Activated CD4-positive, alpha-beta T cell treated with anti-CD3 and anti-CD28 coated beads for 24 hours (primary cell): Measurements from ENCODE around the gene IL1RL2.

Experiments
- DNase-seq, 2 donors: peaks; one replicate each; pipeline ENCODE4 v3.0.0-alpha.2; 2020; ENCODE audit warnings: low read depth in 2 of 2

Gene IL1RL2

GRCh38 chr2:102266204-102266603 lies 79.4 kb downstream of the IL1RL2 start:
- DNase-seq: no peak

- no peak for DNase-seq
Measured at GRCh38 chr2:102267774-102268173, 81.0 kb downstream of the IL1RL2 start.

- DNase-seq: no peak
Measured at GRCh38 chr2:102268510-102269199, 81.8 kb downstream of the IL1RL2 start.

GRCh38 chr2:102269200-102269524 lies 82.3 kb downstream of the IL1RL2 start:
- no peak for DNase-seq

- no peak for DNase-seq
Measured at GRCh38 chr2:102271844-102272243, 85.0 kb downstream of the IL1RL2 start.

DNA sequence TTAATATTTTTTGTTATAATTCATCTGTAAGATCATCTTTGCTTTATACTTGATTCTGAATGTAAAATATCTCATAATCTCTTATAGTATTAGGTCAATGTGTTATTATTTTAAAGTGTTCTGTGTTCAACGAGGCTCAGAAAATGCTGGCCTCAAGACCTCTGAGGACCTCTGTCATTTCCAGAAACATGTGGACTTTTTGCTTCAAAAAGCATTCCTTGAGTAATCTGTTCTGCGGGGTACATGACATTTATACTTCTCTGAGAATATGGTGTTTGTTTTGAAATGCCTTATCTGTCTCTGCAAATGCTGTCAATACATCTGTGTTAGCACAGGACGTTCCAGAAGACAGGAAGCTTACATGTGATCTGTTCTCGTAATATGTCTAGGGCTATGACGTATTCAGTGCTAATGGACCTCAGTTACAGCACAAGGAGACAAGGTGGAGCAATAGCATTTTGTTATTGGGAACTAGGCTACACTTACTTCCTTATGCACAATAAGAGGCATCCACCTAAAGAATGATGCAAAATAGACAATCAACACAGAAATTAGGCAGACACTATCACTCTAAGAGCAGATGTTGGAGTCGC lies 86.9 kb downstream of the IL1RL2 start:
- DNase-seq: no peak

DNA sequence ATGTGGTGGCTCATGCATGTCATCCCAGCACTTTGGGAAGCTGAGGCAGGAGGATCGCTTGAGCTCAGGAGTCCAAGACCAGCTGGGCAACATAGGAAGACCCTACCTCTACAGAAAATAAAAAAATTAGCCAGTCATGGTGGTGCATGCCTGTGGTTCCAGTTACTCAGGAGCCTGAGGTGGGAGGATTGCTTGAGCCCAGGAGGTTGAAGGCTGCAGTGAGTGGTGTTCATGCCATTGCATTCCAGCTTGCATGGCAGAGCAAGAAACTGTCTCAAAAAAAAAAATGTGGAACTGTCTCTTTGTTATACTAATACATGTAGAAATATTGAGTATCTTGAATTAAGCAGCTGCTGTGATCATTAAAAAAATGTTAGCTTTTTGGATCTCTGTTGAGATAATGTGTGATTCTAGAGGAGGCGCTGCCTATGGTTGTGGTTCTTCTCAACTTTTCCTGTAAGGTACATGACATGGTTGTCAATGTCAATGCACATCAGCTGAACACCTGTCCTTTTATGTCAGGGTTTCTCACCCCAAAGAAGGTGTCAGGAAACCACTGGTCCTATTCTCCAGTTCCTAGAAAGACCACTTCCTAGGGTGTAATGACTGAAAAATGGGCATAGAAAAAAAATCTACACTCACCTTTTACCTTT lies 89.9 kb downstream of the IL1RL2 start:
- no peak for DNase-seq

- DNase-seq: no peak
Measured at GRCh38 chr2:102277202-102277700, 90.4 kb downstream of the IL1RL2 start.

- DNase-seq: no peak
Measured at GRCh38 chr2:102278720-102279390, 92.0 kb downstream of the IL1RL2 start.

- DNase-seq: no peak
Measured at GRCh38 chr2:102279391-102279735, 92.5 kb downstream of the IL1RL2 start.

GRCh38 chr2:102282678-102283091 lies 95.9 kb downstream of the IL1RL2 start:
- DNase-seq: no peak

DNA sequence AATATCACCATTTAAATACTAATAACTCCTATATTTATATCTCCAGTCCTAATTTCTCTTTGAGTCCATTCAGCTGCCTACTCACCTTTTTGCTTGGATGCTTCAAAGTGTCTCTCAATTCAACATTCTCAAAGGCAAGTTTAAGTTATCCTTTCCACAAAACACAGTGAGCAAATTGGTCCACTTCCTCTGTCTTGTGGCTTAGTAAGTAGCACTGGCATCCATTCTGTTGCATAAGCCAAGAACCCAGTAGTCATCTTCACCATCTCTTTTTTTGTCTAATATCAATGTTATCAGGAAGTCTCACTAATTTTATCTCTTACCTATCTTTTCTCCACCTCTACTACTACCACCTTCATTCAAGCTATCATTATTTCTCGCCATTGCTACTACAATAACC lies 97.2 kb downstream of the IL1RL2 start:
- no peak for DNase-seq

GRCh38 chr2:102284611-102285010 lies 97.8 kb downstream of the IL1RL2 start:
- no peak for DNase-seq

- DNase-seq: no peak
Measured at GRCh38 chr2:102285368-102285767, 98.5 kb downstream of the IL1RL2 start.

GRCh38 chr2:102286041-102286440 lies 99.2 kb downstream of the IL1RL2 start:
- DNase-seq: no peak

DNA sequence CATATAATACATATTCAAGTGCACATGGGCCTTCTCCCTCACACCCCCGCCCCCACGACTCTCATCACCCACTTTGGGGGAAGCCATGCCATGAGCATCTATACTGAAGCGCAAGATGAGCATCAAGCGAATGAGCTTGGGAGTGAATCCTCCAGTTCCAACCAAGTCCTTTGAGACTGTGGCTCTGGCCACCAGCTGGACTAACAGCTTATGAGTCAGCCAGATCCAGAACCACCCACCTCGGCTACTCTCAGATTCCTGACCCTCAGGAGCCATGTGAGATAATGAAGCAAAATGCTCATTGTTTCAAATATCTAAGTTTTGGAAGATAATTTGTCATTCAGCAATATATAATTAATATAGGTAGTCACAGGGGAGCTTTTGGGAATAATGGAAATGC lies 102.3 kb downstream of the IL1RL2 start:
- DNase-seq: no peak
